Uterus (tissue), 2 donors: Measurements from ENCODE around the gene LEFTY2.

Experiments
- POLR2A ChIP-seq, 2 donors: fragments of 450-650 bp; IDR thresholded peaks; one replicate each; pipeline ENCODE4 v1.6.1; 2016; ENCODE audit warnings: antibody characterized with exemption in 2 of 2, mild to moderate bottlenecking in 1 of 2, moderate library complexity in 1 of 2
- TF ChIP-seq, protein P1 (sequence below), 4 experiments: fragments of 200-600 bp in 2 of 4; fragments of 450-650 bp in 2 of 4; sonication (generic) in 2 of 4; IDR thresholded peaks; one replicate each; pipeline ENCODE4 v1.5.1; 2016 to 2019; ENCODE audit warnings: antibody characterized with exemption in 4 of 4, mild to moderate bottlenecking in 2 of 4, moderate library complexity in 1 of 4

GRCh38 chr1:225977937-225978748 is 37.1 kb upstream of the LEFTY2 start:
- TF ChIP-seq, protein P1, sequence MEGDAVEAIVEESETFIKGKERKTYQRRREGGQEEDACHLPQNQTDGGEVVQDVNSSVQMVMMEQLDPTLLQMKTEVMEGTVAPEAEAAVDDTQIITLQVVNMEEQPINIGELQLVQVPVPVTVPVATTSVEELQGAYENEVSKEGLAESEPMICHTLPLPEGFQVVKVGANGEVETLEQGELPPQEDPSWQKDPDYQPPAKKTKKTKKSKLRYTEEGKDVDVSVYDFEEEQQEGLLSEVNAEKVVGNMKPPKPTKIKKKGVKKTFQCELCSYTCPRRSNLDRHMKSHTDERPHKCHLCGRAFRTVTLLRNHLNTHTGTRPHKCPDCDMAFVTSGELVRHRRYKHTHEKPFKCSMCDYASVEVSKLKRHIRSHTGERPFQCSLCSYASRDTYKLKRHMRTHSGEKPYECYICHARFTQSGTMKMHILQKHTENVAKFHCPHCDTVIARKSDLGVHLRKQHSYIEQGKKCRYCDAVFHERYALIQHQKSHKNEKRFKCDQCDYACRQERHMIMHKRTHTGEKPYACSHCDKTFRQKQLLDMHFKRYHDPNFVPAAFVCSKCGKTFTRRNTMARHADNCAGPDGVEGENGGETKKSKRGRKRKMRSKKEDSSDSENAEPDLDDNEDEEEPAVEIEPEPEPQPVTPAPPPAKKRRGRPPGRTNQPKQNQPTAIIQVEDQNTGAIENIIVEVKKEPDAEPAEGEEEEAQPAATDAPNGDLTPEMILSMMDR (IDR thresholded peaks at IDR 0.05), result no peak
- TF ChIP-seq POLR2A (IDR thresholded peaks at IDR 0.05), result no peak
